ENCODE results near the gene FILIP1.

FILIP1 gene

GRCh38 chr6:75350156-75350555 lies 143.4 kb downstream of the FILIP1 start:
- Histone ChIP-seq H3K79me2 (ENCODE audit: insufficient read depth, low read length) (no peaks in the 10 kb centered on the region), H3K36me3 (ENCODE audit: insufficient read depth, low read length) (no peaks in the 10 kb centered on the region), H3K27ac (ENCODE audit: low read length) (no peak overlapping the region), H3K4me1 (ENCODE audit: insufficient read depth, low read length) (no peaks in the 10 kb centered on the region), H3K9ac (ENCODE audit: low read depth, low read length) (no peak overlapping the region), H4K20me1 (ENCODE audit: insufficient read depth, low read length) (no peaks in the 10 kb centered on the region), H2AFZ (ENCODE audit: low read depth, low read length) (no peak overlapping the region), H3K4me2 (ENCODE audit: insufficient read depth, low read length) (no peak overlapping the region), H3K27me3 (ENCODE audit: insufficient read depth, low read length, poor library complexity) (peaks cover 2% of the 10 kb centered on the region), H3K9me3 (ENCODE audit: insufficient read depth, low read length, severe bottlenecking) (no peaks in the 10 kb centered on the region), H3K4me3 (ENCODE audit: low read depth in 1 of 2, low read length in 2 of 2) (no peak overlapping the region)
- TF ChIP-seq EZH2 (IDR thresholded peaks at IDR 0.05; ENCODE audit: borderline replicate concordance, low read depth, low read length, severe bottlenecking) (no peak), CTCF (IDR thresholded peaks at IDR 0.05; ENCODE audit: borderline replicate concordance, extremely low read depth, low read length, poor library complexity, severe bottlenecking) (no peak)
- ATAC-seq (ENCODE audit: insufficient read depth, low read depth), result no peak
- no peak for DNase-seq

GRCh38 chr6:75349262-75349984 lies 144.2 kb downstream of the FILIP1 start:
- no peak for TF ChIP-seq EZH2 (IDR thresholded peaks at IDR 0.05; ENCODE audit: borderline replicate concordance, low read depth, low read length, severe bottlenecking)
- H3K27ac ChIP-seq (ENCODE audit: low read length), result no peak overlapping the region
- H3K79me2 ChIP-seq (ENCODE audit: insufficient read depth, low read length), result no peaks in the 10 kb centered on the region
- H3K4me2 ChIP-seq (ENCODE audit: insufficient read depth, low read length), result no peak overlapping the region
- no peak for DNase-seq
- no peaks in the 10 kb centered on the region for H3K4me1 ChIP-seq (ENCODE audit: insufficient read depth, low read length)
- no peak overlapping the region for H3K4me3 ChIP-seq (ENCODE audit: low read depth in 1 of 2, low read length in 2 of 2)
- H2AFZ ChIP-seq (ENCODE audit: low read depth, low read length), result no peak overlapping the region
- H3K9me3 ChIP-seq (ENCODE audit: insufficient read depth, low read length, severe bottlenecking), result no peaks in the 10 kb centered on the region
- no peaks in the 10 kb centered on the region for H3K36me3 ChIP-seq (ENCODE audit: insufficient read depth, low read length)
- H3K9ac ChIP-seq (ENCODE audit: low read depth, low read length), result no peak overlapping the region
- ATAC-seq (ENCODE audit: insufficient read depth, low read depth), result no peak
- peaks cover 2% of the 10 kb centered on the region for H3K27me3 ChIP-seq (ENCODE audit: insufficient read depth, low read length, poor library complexity)
- no peaks in the 10 kb centered on the region for H4K20me1 ChIP-seq (ENCODE audit: insufficient read depth, low read length)

- Histone ChIP-seq H3K4me2 (ENCODE audit: insufficient read depth, low read length) (no peak overlapping the region), H3K36me3 (ENCODE audit: insufficient read depth, low read length) (no peaks in the 10 kb centered on the region), H3K4me1 (ENCODE audit: insufficient read depth, low read length) (no peaks in the 10 kb centered on the region), H3K27me3 (ENCODE audit: insufficient read depth, low read length, poor library complexity) (peaks cover 2% of the 10 kb centered on the region), H2AFZ (ENCODE audit: low read depth, low read length) (no peak overlapping the region), H3K9ac (ENCODE audit: low read depth, low read length) (no peak overlapping the region), H4K20me1 (ENCODE audit: insufficient read depth, low read length) (no peaks in the 10 kb centered on the region), H3K9me3 (ENCODE audit: insufficient read depth, low read length, severe bottlenecking) (no peaks in the 10 kb centered on the region), H3K79me2 (ENCODE audit: insufficient read depth, low read length) (no peaks in the 10 kb centered on the region), H3K4me3 (ENCODE audit: low read depth in 1 of 2, low read length in 2 of 2) (no peak overlapping the region), H3K27ac (ENCODE audit: low read length) (no peak overlapping the region)
- DNase-seq (no peak), ATAC-seq (ENCODE audit: insufficient read depth, low read depth) (no peak)
- no peak for TF ChIP-seq EZH2 (IDR thresholded peaks at IDR 0.05; ENCODE audit: borderline replicate concordance, low read depth, low read length, severe bottlenecking)
- no peak for TF ChIP-seq CTCF (IDR thresholded peaks at IDR 0.05; ENCODE audit: borderline replicate concordance, extremely low read depth, low read length, poor library complexity, severe bottlenecking)
These were observed 144.7 kb downstream of the FILIP1 start for GRCh38 chr6:75348882-75349261.

GRCh38 chr6:75347898-75348610 lies 145.5 kb downstream of the FILIP1 start:
- DNase-seq (no peak), ATAC-seq (ENCODE audit: insufficient read depth, low read depth) (no peak)
- Histone ChIP-seq H3K9me3 (ENCODE audit: insufficient read depth, low read length, severe bottlenecking) (no peaks in the 10 kb centered on the region), H3K36me3 (ENCODE audit: insufficient read depth, low read length) (no peaks in the 10 kb centered on the region), H3K27me3 (ENCODE audit: insufficient read depth, low read length, poor library complexity) (peaks cover 2% of the 10 kb centered on the region), H3K4me1 (ENCODE audit: insufficient read depth, low read length) (no peaks in the 10 kb centered on the region), H3K9ac (ENCODE audit: low read depth, low read length) (no peak overlapping the region), H3K4me3 (ENCODE audit: low read depth in 1 of 2, low read length in 2 of 2) (no peak overlapping the region), H3K79me2 (ENCODE audit: insufficient read depth, low read length) (no peaks in the 10 kb centered on the region), H3K27ac (ENCODE audit: low read length) (no peak overlapping the region), H2AFZ (ENCODE audit: low read depth, low read length) (no peak overlapping the region), H4K20me1 (ENCODE audit: insufficient read depth, low read length) (no peaks in the 10 kb centered on the region), H3K4me2 (ENCODE audit: insufficient read depth, low read length) (no peak overlapping the region)
- TF ChIP-seq EZH2 (IDR thresholded peaks at IDR 0.05; ENCODE audit: borderline replicate concordance, low read depth, low read length, severe bottlenecking) (no peak), CTCF (IDR thresholded peaks at IDR 0.05; ENCODE audit: borderline replicate concordance, extremely low read depth, low read length, poor library complexity, severe bottlenecking) (no peak)

All from DND-41 (cell line).